Neural cell (in vitro differentiated cells): Measurements from ENCODE around the gene TMEM132A.

ENCODE experiments used
- CTCF ChIP-seq: fragments of 450-650 bp; IDR thresholded peaks from 2 replicates; pipeline ENCODE4 v1.5.1; 2014; ENCODE audit warnings: antibody characterized with exemption, mild to moderate bottlenecking, moderate library complexity; ENCODE audit not compliant: poor library complexity, severe bottlenecking
- POLR2AphosphoS5 ChIP-seq: IDR thresholded peaks from 2 replicates; pipeline ENCODE4 v1.6.1; 2012
- RAD21 ChIP-seq: fragments of 450-650 bp; conservative IDR thresholded peaks from 2 replicates; pipeline ENCODE4 v1.6.1; 2014; ENCODE audit warnings: antibody characterized with exemption, mild to moderate bottlenecking, moderate library complexity
- REST ChIP-seq: IDR thresholded peaks from 2 replicates; pipeline ENCODE4 v1.6.1; 2012; ENCODE audit warnings: borderline replicate concordance

GRCh38 chr11:60919320-60919719 lies 4.9 kb upstream of the TMEM132A start:
- TF ChIP-seq RAD21 (no peak), POLR2AphosphoS5 (no peak), CTCF (no peak), REST (no peak)
